A549 treated with DMSO at 1 μM for 4 hours (cell line): ENCODE results near the gene TBXAS1. TPM values are rescaled to one million over a fixed set of nuclear protein-coding genes. Genes with fewer than 3 reads are reported as not detected.

Experiments
- total RNA-seq: library from RNA; stranded (reverse); fragments of 200-300 nt; extraction: Qiagen RNA extraction; gene quantifications from 5 replicates; pipeline ENCODE4 v1.2.3, GENCODE V29; 2022; ENCODE audit warnings: low read depth

The TBXAS1 gene
- 10.2 to 11.8 TPM (median 11.0 TPM) in 5 replicates for total RNA-seq

DNA sequence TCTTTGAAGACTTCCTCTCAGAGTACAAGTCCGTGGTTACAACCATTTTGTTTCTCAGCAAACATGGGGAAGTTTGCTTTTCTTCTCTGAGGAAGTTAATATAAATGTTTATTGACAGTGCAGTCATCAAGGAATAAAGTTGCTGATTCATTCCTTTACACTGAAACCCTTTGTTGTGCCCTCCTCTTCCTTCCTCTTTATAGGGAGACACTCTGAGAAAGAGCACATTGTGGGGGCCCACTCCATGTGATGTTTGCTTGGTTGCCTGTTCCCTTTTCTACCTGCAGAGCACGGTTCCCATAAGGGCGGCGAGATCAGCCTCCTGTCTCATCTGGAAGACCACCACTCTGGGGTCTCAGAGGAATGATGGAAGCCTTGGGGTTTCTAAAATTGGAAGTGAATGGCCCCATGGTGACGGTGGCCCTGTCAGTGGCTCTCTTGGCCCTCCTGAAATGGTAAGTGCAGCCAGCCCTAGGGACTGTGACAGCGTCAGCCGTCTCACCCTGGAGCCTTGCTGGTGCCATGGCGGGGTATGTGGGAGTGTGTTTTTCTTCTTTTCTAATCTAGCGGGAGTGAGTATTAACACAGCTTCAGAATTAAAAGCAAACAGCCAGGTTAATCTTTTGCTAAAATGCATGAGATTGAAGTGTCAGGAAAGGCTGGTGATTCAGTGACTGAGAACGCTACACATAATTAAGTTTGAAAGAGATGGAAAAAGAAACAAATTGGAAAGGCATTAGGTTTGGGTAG, at the start of gene TBXAS1:
Gene TBXAS1 (plus strand): TSS at position 240 of the 750 bp plus-strand sequence. CDS start 127 bp downstream, at position 367.

DNA sequence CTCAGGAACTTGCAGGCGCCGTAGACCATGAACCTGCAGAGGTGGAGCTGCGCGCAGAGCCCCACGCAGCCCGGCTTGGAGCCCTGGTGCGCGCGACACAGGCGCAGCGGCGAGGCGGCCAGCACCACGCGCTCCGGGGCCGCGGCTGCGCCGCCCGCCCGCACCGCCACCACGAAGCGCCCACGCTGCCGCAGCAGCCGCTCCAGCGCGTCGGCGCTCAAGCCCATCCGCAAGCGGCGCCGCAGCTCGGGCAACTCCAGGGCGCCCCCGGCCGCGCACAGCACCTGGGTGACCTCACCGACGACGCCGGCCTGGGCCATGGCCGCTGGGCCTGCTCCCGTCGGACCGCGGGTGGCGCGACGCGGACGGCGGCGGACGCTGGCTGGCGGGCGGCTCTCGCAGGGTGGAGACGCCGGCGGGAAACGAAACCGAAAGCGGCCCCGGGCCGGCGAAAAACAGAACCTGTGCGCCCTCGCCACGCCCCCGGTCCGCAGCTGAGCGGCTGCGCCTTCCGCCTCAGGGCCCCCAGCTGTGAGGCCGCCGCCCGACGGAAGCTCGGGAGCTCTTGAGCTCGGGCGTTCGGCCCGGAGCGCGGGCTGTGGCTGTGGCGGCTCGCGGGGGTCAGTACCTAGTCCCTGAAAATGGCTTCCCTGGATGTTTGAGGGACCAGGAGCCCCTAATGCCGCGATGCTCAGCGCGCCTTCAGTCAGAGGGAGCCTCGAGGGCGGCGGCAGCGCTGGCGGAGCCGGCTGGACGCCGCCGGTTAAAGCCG, 233.7 kb downstream of the TBXAS1 start, which contains the start of gene PARP12:
Gene PARP12 (minus strand): TSS at position 424 of the 772 bp plus-strand sequence. CDS start 104 bp downstream, at position 320.

Other genes starting within 250 kb of the TBXAS1 start
- gene HIPK2, start 51.3 kb upstream of the TBXAS1 start, total RNA-seq, result 18.2 to 27.5 TPM (median 24.9 TPM) in 5 replicates
- 23.5 to 30.9 TPM (median 25.7 TPM) in 5 replicates for gene PARP12, start 233.7 kb downstream of the TBXAS1 start, total RNA-seq